H54 (cell line): Measurements from ENCODE around the gene NPL.

Source experiments
- DNase-seq: peaks from one replicate; pipeline ENCODE4 v3.0.0; 2011; ENCODE audit warnings: low spot score, mixed read lengths; ENCODE audit not compliant: insufficient read length
- FAIRE-seq: peaks from 3 replicates; lab custom pipeline; 2011; peaks lifted over from hg19 to GRCh38; lab: Jason Lieb, UNC
- POLR2A ChIP-seq: IDR thresholded peaks from 2 replicates; pipeline ENCODE4 v1.6.1; 2011; ENCODE audit warnings: low read depth, mild to moderate bottlenecking, low read length

The NPL gene

DNA sequence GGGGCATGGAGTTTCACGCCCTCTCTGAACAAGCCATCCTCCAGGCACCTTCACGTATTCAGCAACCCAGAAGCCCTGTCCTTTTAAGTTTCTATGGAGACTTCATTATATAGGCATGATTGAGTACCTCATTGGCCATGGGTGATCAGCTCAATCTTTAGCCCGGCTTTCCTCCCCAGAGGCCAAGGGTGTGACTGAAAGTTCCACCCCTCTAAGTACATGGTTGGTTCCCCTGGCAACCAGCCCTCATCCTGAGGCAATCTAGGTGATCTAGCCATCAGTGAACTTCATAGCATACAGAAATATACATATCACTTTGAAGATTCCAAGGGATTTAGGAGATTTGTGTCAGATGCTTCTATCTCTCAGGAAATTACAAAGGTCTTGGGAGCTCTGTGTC lies 28.2 kb downstream of the NPL start:
- FAIRE-seq = no peak
- DNase-seq = no peak
- no peak for TF ChIP-seq POLR2A

DNA sequence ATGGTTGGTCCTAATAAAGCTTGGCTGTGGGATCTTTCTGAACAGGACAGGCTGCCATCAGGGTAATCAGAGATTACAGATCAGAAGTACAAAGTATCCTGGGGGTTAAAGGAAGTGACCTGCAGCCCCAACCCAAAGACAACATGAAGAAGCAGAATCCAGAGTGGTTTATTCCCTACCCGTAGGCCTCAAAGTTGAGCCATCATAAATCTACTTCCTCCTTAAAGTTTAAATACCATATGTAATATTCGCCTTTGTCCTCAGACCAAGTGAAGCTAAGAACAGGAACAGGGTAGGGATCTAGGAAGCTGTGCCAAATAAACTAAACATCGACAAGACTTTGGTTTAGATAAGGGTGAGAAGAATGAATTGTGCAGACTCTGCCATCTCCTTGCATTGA lies 33.6 kb downstream of the NPL start:
- no peak for TF ChIP-seq POLR2A
- no peak for FAIRE-seq
- DNase-seq = no peak

DNA sequence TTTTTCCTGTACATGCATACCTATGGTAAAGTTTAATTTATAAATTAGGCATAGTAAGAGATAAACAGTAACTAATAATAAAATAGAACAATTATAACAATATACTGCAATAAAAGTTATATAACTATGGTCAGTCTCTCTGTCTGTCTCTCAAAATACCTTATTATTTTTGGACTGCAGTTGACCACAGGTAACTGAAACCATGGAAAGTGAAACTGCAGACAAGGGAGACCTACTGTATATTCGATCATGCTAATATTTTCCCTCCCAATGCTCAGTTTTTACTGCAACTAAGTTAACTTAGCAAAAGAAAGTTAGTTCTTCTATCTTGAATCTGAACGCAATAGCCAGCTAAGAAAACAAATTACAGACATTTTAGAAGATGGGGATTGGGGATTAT lies 37.3 kb downstream of the NPL start:
- no peak for TF ChIP-seq POLR2A
- FAIRE-seq (no peak), DNase-seq (no peak)

DNA sequence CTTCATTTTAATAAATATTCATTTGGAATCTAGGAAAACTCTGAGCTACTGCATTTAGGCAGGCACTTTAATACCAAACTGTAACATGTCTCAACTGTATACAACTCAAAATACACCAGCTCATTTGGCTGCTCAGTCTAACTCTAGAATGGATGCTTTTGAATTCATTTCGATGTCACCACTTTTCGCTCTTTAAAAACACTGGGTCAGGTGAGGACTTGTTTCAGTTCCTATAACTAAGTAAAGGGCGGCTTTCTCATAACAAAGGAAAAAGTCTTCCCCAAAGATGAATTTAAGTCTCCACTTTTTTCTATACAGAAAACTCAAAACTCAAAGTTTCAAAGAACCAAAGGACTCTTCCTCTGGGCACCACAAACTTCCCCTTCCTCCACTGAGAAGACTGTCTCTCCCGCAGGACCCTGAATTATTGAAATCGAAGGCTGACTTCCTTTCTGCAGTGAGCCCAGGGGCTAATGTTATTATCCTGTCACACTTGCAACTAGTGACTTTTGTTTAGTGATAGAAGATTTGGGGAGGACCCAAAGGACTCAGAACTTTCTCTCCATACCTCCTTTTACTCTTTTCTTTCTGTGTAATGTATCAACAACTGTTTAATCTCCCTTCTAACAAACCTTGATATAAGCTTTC lies 39.8 kb downstream of the NPL start:
- no peak for FAIRE-seq
- TF ChIP-seq POLR2A = no peak
- no peak for DNase-seq

DNA sequence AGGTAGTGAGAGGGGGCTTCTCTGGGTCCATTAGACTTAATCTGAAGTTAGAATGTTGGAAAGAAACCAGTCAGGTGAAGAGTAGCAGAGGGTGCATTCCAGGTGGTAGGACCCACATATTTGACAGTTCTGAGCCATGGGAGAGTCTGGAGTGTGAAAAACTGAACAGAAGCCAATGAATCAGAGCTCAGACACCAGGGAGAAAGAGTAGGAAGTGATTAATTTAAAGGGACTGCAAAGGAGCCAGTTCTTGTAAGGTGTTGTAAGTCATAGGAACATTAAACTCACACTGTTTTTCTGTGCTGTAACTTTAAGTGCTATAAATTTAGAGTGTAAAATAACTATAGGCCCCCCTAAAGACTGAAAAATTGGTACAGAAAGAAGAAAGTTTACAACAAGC lies 43.7 kb downstream of the NPL start:
- FAIRE-seq = no peak
- peak; percentile 45 for DNase-seq
- no peak for TF ChIP-seq POLR2A

DNA sequence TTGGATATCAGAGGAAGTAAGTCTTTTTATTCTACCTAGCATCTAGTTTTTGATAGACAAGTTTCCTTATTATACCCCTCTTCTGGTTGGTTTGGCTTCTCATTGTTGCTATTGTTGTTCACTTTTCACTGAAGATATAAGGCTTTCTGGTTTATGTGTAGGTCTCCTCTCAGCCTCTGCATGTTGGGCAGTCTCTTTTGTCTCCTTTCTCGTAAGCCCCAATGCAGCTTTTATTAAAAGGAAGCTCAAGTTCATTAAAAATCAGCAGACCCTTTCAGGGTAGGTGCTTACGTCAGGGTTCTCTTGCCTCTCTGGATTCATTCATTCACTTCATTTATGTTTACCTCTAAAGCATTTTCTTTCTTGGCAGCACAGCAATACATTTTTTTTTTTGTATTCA lies 44.8 kb downstream of the NPL start:
- DNase-seq (no peak), FAIRE-seq (no peak)
- no peak for TF ChIP-seq POLR2A

DNA sequence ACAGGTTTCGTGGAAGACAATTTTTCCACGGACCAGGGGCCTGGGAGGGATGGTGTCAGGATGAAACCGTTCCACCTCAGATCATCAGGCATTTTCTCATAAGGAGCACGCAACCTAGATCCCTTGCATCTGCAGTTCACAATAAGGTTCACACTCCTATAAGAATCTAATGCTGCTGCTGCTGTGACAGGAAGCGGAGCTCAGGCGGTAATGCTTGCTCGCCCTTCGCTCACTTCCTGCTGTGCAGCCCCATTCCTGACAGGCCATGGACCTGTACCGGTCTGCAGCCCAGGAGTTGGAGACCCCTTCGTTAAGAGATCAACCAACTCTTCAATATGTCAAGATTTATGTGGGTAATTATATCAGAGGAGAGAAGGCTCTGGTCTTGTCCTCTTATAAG lies 46.2 kb downstream of the NPL start:
- no peak for TF ChIP-seq POLR2A
- FAIRE-seq (no peak), DNase-seq (no peak)

DNA sequence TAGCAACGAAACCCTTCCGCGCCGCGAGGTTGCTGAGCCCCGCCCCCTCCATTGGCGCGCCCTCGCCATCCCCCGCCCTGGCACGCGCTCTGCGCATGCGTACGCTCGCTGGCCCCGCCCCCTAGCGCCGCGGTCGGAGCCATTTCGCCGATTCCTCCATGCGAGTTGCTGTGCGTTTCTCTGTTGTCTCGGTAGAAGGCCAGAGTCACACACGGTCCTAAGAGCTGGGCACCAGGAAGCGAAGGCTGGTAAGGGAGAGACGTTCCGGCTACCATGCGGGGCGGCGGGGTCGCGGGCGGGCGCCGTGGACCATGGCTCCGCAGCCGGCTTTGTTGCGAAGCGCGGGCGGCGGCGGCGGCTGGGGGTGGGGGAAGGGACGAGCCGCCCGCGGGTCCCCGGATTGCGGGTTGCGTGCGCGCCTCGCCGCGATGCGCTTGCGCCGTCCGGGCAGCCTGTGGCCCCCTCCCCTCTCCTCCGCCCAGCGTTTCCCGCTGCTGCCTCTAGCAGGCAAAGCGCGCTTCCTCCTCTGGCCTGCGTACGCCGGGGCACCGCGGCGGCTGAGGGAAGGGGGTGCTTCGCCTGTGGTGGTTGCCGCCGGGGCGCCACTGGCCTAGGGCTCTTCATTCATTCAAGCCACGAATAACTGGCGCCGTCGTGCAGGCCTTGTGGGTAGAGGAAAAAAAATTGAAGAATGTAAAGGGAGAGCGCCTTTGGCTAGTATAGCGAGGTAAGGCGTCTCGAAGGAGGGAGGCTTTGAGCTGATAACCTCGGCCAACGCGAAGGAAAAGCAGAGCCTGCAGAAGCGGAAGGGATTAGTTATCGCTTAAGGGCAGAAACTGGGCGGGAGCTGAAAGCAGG lies 49.9 kb downstream of the NPL start, which contains the start of gene DHX9:
Gene DHX9 (plus strand): TSS at position 139 of the 858 bp plus-strand sequence. CDS start 3,220 bp downstream, outside the sequence.
- TF ChIP-seq POLR2A = peak; percentile 98
- FAIRE-seq = peak; percentile 43

DNA sequence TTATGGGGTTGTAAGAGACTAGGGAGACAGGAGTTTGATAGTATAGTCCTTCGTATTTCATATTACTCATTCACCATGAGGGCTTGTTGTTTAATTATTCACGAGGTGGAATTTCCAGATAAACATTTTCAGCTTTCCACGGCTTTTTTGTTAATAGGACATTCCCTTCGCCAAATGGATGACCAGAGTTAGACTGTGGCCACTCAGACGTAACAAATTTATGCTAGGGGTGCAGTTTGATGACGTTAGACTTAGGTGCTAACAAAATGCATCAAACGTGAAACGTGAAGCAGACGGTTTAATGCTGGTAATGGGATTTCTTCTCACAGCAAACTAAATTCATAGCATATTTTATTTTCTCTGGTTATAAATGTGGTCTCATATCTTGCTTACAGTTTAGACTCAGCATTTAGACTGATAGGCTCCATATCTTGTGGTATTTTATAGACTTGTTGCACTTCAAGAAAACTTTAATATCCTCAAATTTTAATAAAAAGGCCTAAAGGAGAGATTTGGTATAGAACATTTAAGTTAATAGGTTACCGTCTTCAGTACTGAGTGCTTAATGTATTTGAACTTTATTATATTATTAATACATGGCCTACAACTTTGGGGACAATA lies 51.9 kb downstream of the NPL start:
- FAIRE-seq = no peak
- no peak for TF ChIP-seq POLR2A
- DNase-seq = no peak

More for the DNA sequence above, 49.9 kb downstream of the NPL start, which contains the start of gene DHX9:
- peak; percentile 88 for DNase-seq

DNA sequence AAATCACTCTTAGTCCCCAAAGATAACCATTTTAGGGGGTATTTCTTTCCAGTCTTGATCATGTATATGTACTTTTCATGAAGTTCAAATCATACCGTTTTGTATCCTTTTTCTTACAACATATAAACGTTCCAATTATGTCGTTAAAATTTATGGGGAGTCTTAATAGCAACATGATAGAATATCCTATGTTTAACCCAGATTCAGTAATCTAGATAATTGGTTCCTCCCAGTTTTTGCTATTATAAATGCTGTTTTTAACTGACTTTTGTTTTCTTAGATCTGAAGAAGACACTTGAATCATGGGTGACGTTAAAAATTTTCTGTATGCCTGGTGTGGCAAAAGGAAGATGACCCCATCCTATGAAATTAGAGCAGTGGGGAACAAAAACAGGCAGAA lies 52.7 kb downstream of the NPL start:
- FAIRE-seq (no peak), DNase-seq (no peak)

DNA sequence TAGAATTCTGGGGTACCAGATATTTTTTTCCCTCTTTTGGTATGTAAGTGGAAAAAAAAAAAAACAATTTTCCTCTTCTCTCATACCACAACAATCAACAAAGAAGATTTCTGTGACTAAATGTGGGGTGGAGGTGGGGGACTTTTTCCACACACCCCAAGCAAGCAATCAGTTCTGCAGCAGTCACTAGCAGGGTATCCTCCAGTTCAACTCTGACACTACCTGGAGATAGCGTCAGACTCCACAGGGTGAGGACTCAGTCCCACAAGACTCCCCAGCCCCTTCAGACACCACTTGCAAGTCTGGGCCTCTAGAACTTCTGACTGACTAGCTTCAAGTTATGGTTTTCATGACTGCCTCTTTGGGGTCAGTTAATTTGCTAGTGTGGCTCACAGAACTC lies 55.8 kb downstream of the NPL start:
- DNase-seq (no peak), FAIRE-seq (no peak)
- no peak for TF ChIP-seq POLR2A

More for the DNA sequence above, 52.7 kb downstream of the NPL start:
- TF ChIP-seq POLR2A = no peak

DNA sequence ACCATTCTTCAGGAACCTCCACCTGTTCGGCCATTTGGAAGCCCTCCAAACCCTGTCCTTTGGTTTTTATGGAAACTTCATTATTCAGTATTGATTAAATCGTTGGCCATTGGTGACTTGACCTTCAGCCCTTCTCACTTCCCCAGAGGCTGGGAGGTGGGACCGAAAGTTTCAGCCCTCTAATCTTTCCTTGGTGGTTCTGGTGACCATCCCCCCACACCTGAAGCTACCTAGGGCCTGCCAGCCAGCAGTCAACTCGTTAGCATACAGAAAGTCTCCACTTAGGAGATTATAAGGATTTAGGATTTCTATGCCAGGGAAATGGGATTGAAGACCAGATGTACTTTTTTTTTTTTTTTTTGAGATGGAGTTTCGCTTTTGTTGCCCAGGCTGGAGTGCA lies 56.3 kb downstream of the NPL start:
- FAIRE-seq (no peak), DNase-seq (no peak)
- no peak for TF ChIP-seq POLR2A

DNA sequence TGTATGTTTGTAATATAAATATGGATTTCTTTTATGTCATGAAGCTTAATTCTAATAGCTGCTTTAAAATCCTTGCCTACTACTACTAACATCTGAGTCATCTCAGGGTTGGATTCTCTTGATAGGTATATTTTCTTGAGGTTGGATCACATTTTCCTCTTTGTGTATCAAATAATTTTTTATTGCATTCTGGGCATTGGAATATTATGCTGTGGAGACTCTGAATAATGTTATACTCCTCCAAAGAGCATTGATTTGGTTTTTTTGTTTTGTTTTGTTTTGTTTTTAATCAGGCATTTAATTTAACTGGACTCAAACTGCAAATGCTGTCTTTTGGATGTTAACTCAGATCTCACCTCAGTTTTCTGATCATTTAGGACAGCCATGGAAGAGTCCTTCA lies 57.5 kb downstream of the NPL start:
- no peak for TF ChIP-seq POLR2A
- DNase-seq (no peak), FAIRE-seq (no peak)

DNA sequence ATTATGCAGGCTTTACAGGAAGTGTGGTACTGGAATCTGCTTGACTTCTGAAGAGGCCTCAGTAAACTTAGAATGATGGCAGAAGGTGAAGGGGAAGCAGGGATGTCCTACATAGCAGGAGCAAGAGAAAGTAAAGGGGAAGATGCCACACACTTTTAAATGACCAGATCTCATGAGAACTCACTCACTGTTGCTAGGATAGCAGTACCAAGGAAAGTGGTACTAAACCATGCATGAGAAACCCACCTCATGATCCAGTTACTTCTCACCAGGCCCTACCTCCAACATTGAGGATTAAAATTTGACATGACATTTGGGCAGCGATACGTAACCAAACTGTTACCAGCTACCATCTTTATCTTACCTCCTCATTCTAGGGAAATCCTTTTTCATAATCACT lies 59.2 kb downstream of the NPL start:
- no peak for TF ChIP-seq POLR2A
- FAIRE-seq (no peak), DNase-seq (no peak)
